ENCODE results near the gene SHC1.

Gene SHC1

GRCh38 chr1:155008015-155008941, 37.7 kb upstream of the SHC1 start:
- peak; percentile 49 for DNase-seq (ENCODE audit: low spot score)

GRCh38 chr1:155007251-155007828, 36.8 kb upstream of the SHC1 start:
- no peak for DNase-seq (ENCODE audit: low spot score)

GRCh38 chr1:155006601-155007101, 36.1 kb upstream of the SHC1 start:
- peak; percentile 54 for DNase-seq (ENCODE audit: low spot score)

- DNase-seq (ENCODE audit: low spot score), result no peak
Measured at GRCh38 chr1:155005076-155006011, 34.8 kb upstream of the SHC1 start.

- no peak for DNase-seq (ENCODE audit: low spot score)
Measured at GRCh38 chr1:155004352-155005075, 34.0 kb upstream of the SHC1 start.

- DNase-seq (ENCODE audit: low spot score), result no peak
Measured at GRCh38 chr1:155003766-155004351, 33.3 kb upstream of the SHC1 start.

- DNase-seq (ENCODE audit: low spot score), result no peak
Measured at GRCh38 chr1:155003227-155003765, 32.7 kb upstream of the SHC1 start.

- DNase-seq (ENCODE audit: low spot score), result peak; percentile 51
Measured at GRCh38 chr1:155002464-155003226, 32.1 kb upstream of the SHC1 start, which contains the start of gene ZBTB7B. Gene ZBTB7B, plus strand, starts transcription at chr1:155002802. Its CDS starts 11,859 bp downstream, at chr1:155014661.

GRCh38 chr1:155001675-155002463, 31.3 kb upstream of the SHC1 start:
- DNase-seq (ENCODE audit: low spot score), result peak; percentile 98

- no peak for DNase-seq (ENCODE audit: low spot score)
Measured at GRCh38 chr1:155001425-155001674, 30.8 kb upstream of the SHC1 start.

GRCh38 chr1:155000726-155001424, 30.3 kb upstream of the SHC1 start:
- DNase-seq (ENCODE audit: low spot score), result peak; percentile 68

GRCh38 chr1:155000411-155000725, 29.8 kb upstream of the SHC1 start:
- DNase-seq (ENCODE audit: low spot score), result no peak

- DNase-seq (ENCODE audit: low spot score), result no peak
Measured at GRCh38 chr1:154999571-155000410, 29.2 kb upstream of the SHC1 start.

GRCh38 chr1:154998818-154999570, 28.4 kb upstream of the SHC1 start:
- DNase-seq (ENCODE audit: low spot score), result peak; percentile 67

GRCh38 chr1:154998201-154998780, 27.7 kb upstream of the SHC1 start:
- no peak for DNase-seq (ENCODE audit: low spot score)

GRCh38 chr1:154996966-154997701, 26.6 kb upstream of the SHC1 start:
- no peak for DNase-seq (ENCODE audit: low spot score)
